Activated naive CD8-positive, alpha-beta T cell treated with anti-CD3 and anti-CD28 coated beads, Interleukin-2, amount 50 U/mL, for 16 hours (primary cell): ENCODE measurements around the gene TSHB.

Experiments
- DNase-seq: peaks from one replicate; pipeline ENCODE4 v3.0.0-alpha.2; 2020; ENCODE audit warnings: low read depth, low spot score

The TSHB gene

DNA sequence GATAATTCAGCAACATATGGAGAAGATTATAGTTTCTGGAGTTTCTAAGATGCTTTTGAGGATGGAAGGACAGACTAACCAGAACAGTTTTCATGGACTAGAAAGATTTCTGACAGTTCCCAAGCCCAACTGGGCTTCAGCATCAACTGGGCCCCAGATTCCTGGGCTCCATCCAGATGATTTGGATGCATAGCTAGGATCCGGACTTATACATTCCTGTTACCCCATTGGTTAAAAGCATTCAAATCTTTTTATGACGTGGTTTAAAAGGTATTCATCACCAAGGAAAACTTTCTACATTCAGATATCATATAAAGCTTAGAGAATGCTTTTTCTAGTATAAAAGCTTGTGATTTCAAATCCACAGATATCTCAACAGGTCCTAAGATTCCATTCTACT, 29.7 kb downstream of the TSHB start:
- no peak for DNase-seq

DNA sequence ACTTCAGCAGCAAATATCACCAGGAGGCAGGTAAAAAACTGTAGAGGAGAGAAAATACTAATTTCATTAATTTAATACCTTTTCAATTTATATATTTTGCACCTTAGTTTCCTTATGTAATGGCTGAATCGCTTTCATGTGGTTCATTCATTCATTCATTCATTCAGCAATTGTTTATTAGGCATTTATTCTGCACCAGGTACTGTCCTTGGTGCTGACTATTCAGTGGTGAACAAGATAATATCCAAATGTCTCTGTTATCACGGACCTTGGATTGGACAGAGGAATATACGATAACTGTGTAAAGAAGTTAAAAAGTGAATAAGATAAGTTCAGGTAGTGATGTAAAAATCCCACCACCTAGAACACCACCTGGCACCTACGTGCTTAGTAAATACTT, 30.9 kb downstream of the TSHB start:
- DNase-seq: no peak

DNA sequence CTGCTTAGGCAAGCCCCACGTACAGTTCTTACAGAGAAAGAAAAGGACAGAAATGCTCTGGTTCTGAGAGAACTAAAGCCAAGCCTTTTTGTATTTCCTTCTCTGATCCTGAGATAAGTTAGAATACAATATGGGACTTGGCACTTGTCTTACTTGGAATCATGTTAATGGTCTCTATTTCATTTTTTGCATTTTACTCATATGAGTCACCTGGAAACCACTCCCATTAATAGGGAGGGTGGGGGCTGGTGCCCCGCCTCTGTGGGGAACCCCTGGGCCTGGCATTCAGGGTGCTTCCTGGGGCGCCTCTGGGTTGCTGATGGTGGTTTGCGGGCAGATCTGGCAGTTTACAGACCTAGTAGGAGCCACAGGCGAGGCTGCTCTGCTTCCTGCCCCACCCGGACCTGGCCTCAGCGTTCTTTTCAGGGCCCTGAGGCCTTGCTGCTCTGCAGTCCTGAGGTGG, 32.9 kb downstream of the TSHB start:
- DNase-seq: peak; percentile 59

- DNase-seq: no peak
Measured at GRCh38 chr1:115063228-115063901, 33.7 kb downstream of the TSHB start.

DNA sequence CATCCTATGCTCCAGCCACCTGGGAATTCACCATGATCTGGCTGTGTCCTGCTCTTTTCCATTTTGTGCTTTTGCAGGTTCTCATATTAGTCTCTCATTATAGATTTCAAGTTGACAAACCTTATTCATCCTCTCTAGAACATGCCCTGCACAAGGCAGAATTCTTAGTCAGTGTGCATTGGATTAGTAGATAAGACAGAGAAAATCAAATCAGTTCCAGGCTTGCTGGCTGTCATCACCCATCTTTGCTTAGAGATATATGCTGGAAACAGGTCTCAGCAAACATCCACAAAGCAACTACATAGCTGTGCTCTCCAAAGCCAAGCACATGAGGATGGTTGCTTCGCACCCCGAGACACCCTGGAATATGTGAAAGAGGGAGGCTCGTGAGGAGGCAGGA, 34.8 kb downstream of the TSHB start:
- DNase-seq: no peak

- no peak for DNase-seq
Measured at GRCh38 chr1:115065021-115065420, 35.4 kb downstream of the TSHB start.

GRCh38 chr1:115067161-115067859, 37.7 kb downstream of the TSHB start:
- DNase-seq: no peak

- no peak for DNase-seq
Measured at GRCh38 chr1:115068826-115069585, 39.4 kb downstream of the TSHB start.

- no peak for DNase-seq
Measured at GRCh38 chr1:115069659-115070308, 40.2 kb downstream of the TSHB start.

GRCh38 chr1:115071012-115071664, 41.5 kb downstream of the TSHB start:
- DNase-seq: no peak

DNA sequence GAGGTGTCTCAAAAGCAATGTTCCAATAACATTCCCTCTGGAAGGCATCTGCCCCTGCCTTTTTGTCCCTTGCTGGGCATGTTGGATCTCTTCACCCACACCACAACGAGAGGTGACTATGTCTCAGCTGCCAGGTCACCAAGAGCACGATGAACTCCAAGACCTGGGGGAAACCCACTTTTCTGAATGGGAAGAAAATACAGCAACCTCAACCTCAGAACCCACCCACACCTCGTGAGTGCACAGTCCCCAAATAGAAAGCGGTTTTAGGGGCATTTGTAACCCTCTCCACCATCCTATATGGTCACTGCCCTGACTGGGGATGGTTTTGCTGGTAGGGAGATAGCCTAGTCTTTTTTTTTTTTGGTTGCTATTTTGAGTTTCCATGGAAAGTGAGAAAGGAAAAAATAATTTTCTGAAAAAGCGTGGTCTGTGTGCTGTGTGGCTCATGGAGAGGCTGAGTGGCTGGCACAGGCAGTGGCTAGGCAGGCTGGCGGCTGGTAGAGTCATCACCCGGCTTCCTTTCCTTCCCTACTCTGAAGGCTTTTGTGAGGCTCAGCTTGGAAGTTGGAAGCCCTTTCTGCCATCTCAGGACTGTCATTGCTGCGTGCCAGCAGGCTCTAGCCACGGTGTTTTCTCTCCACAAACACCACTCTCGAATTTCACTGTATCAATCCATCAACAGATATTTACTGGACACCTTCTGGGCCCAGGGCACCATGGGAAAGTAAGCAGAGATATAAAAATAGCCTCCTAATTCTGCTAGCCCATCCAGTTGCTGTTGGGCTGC, 43.9 kb downstream of the TSHB start:
- DNase-seq: no peak

DNA sequence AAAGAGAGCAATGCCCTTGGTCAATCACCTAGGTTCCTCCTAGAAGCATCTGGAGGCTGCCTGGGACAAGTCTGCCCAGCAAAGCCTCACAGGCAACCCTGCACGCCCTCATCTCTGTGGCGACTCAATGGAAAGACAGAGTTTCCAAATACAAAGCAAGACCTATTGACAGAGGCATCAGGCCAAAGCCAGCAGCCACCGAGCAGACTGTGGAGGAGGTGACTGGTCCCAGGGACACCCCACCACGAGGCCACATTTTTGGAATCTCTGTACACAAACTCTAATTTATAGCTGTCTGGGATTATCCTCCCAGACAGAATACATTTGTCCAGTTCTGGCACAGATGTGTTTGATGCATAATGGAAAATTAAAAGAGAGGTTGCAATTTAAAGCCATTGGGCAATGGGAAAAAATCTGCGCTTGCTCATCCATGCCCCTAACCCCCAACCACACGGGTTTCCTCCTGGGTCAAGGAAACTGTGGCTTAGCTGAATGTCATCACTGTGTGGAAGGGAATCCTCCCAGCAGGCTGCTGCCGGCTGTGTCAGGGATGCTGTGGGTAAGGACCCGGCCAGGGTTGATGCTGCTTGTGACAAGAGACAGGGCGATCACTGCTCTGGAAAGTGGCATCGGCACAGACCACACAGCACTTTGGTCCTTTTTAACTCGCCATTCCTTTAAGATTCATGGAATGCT, 45.4 kb downstream of the TSHB start:
- no peak for DNase-seq

- no peak for DNase-seq
Measured at GRCh38 chr1:115076384-115076915, 46.8 kb downstream of the TSHB start.

DNA sequence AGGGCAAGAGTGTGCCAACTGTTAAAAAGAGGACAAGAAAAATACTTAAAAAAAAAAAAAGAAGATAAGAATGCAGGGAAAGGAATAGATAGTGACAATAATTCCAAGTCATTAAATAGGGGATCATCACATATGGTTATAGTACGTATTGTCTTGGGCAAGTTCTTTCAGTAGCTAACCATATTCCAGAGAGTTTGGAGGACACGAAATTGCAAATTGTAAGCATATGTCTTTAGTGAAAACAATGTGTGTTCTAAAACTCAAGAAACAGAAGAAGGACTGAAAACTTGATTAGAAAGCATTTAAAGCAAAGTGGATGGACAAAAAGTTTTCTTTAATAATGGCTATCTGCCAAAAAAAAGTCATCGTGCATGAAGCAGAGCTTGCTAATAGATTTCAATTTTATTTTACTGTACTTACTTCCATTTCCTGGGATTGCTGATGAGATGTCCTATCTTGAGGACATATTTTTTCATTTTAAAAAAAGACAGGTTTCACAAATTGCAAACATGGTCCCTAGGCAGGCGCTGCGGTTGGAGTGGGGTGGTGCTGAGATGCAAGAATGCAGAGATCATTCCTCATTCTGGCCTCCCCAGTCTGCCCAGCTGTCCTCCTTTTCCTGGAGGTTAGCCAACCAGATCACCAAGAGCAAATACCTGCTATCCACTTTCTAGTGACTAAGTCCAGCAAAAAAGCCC, 47.8 kb downstream of the TSHB start:
- no peak for DNase-seq

GRCh38 chr1:115077984-115078330, 48.3 kb downstream of the TSHB start:
- DNase-seq: no peak

DNA sequence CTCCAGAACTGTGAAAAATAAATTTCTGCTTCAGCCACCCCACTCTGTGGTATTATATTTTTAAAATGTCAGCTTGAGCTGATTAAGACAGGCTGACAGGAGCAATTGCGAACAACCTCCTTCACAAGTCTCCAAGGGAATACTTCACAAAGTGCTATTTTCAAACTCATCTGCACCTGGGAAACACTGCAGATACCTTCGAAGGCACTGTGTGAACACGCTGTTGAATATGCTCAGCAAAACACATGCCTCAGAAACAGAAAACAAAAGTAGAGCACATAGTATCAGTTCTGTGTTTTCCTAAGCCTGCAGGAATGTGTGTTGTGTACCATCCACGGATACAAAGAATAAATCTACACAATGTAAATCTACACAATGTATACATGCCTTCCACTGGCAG, 49.1 kb downstream of the TSHB start:
- no peak for DNase-seq

- no peak for DNase-seq
Measured at GRCh38 chr1:115082949-115083348, 53.3 kb downstream of the TSHB start.
